ENCODE data around the gene ANKK1. TPM values are rescaled to one million over a fixed set of nuclear protein-coding genes. Genes with fewer than 3 reads are reported as not detected.

ANKK1 gene
- 0.20 and 0.60 TPM in 2 replicates for total RNA-seq

DNA sequence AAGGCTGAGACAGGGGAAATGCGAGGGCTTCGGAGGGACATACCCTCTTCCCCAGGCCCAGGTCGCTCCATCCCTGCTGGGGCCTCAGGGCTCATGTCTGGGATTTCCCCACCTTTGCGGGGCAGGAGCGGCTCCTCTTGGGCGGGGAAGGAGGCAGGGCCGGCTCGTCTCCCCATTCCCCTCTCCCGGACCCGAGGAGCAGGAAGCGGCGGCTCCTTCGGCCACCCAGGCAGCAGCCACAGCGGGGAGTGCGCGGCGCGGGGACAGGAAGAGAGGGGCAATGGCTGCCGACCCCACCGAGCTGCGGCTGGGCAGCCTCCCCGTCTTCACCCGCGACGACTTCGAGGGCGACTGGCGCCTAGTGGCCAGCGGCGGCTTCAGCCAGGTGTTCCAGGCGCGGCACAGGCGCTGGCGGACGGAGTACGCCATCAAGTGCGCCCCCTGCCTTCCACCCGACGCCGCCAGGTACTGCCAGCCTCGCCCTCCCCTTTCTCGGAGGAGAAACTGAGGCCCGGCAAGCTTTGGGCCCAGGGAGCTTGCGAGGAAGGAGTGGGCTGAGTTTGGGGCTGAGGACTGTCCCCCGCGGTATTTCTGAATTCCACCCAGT, at the start of gene ANKK1:
TSS of gene ANKK1 (plus strand) at position 175 of the 607 bp plus-strand sequence. CDS start at position 281, 106 bp downstream.
- intact Hi-C loops (cut with micrococcal nuclease) = no loop called here
- Mint-ChIP-seq H3K27me3 (peaks cover 6% of the 10 kb centered on the region), H3K9me3 (no peaks in the 10 kb centered on the region), H3K4me1 (no peaks in the 10 kb centered on the region), H3K4me3 (no peak within 1 kb of the TSS), H3K27ac (no peak within 1 kb of the TSS), H3K36me3 (ENCODE audit: low read depth) (no peaks in the 10 kb centered on the region)
- ChIA-PET POLR2A (no interaction called here), CTCF (no interaction called here)
- DNase-seq = no peak
- TF ChIP-seq CTCF (IDR thresholded peaks at IDR 0.05) = no peak
- ATAC-seq (ENCODE audit: low read depth) = no peak

DNA sequence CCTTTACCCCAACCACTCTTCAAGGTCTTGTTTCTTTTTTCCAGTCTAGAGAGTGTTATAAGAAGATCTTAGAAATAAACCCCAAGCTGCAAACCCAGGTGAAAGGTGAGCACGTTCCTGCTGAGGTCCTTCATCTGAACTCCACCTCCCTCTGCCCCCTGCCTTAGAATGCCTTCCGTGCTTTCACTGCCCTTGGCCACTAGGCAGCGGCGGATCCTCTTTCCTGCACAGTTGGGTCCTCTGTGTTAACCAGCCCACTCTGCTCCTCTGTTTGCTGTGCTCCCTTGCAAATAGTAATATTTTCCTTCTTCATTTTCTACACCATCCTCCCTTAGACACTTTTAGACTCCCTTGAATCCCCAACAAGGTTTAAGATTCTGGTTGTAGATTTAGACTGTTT, 48.8 kb upstream of the ANKK1 start:
- no peak overlapping the region for H3K4me3 Mint-ChIP-seq
- ChIA-PET CTCF (no interaction called here), POLR2A (no interaction called here)
- intact Hi-C loops (cut with micrococcal nuclease) = no loop called here
- no peaks in the 10 kb centered on the region for H3K4me1 Mint-ChIP-seq
- H3K27me3 Mint-ChIP-seq = no peaks in the 10 kb centered on the region
- H3K27ac Mint-ChIP-seq = no peak overlapping the region
- TF ChIP-seq CTCF (IDR thresholded peaks at IDR 0.05) = no peak
- no peaks in the 10 kb centered on the region for H3K9me3 Mint-ChIP-seq
- DNase-seq = no peak
- ATAC-seq (ENCODE audit: low read depth) = no peak
- peaks cover 94% of the 10 kb centered on the region for H3K36me3 Mint-ChIP-seq (ENCODE audit: low read depth)

- Mint-ChIP-seq H3K36me3 (ENCODE audit: low read depth) (peaks cover 92% of the 10 kb centered on the region), H3K4me3 (no peak overlapping the region), H3K4me1 (no peaks in the 10 kb centered on the region), H3K9me3 (no peaks in the 10 kb centered on the region), H3K27ac (no peak overlapping the region), H3K27me3 (no peaks in the 10 kb centered on the region)
- intact Hi-C loops (cut with micrococcal nuclease) = no loop called here
- DNase-seq (no peak), ATAC-seq (ENCODE audit: low read depth) (no peak)
- CTCF ChIA-PET = no interaction called here
- POLR2A ChIA-PET = no interaction called here
- TF ChIP-seq CTCF (IDR thresholded peaks at IDR 0.05) = no peak
Measured at GRCh38 chr11:113339929-113340589, 47.5 kb upstream of the ANKK1 start.

DNA sequence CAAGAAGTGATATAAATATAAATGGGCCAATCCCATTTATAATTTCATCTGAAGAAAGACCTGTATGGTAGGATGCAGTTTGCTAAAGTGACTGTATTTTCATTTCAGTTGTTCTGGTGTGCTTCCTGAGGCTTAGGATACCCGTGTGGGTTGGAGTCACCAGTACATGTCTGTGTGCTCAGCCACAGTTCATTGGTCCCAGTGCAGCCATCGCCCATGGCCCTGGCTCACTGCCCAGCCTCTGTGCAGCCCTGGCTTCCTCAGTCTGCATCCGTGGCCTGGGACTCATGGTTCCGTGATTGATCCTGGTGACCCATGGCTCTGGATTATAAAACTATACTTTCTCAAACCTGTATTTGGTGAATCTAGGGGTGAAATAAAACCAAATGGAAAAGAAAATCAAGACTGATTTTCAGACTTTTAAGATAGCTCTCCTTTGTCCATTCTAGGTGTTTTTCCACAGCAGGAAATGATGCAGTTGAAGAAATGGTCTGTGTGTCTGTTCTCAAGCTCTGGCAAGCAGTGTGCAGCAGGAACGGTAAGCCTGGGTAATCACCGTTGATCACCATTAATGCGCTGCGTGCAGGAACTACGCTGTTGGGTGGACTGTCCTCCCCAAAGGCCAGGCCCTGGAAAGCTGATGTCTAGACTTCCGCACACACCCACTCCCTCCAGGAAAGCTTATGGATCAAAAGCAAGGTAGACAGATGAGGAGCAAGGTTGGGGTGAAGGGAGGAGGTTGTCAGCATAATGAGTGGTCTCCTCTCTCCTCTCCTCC, 46.0 kb upstream of the ANKK1 start:
- no peaks in the 10 kb centered on the region for H3K9me3 Mint-ChIP-seq
- POLR2A ChIA-PET = no interaction called here
- no peak overlapping the region for H3K4me3 Mint-ChIP-seq
- no peak for DNase-seq
- peaks cover 82% of the 10 kb centered on the region for H3K36me3 Mint-ChIP-seq (ENCODE audit: low read depth)
- CTCF ChIA-PET = no interaction called here
- intact Hi-C loops (cut with micrococcal nuclease) = no loop called here
- TF ChIP-seq CTCF (IDR thresholded peaks at IDR 0.05) = no peak
- no peaks in the 10 kb centered on the region for H3K27me3 Mint-ChIP-seq
- no peak for ATAC-seq (ENCODE audit: low read depth)
- H3K4me1 Mint-ChIP-seq = no peaks in the 10 kb centered on the region
- no peak overlapping the region for H3K27ac Mint-ChIP-seq

DNA sequence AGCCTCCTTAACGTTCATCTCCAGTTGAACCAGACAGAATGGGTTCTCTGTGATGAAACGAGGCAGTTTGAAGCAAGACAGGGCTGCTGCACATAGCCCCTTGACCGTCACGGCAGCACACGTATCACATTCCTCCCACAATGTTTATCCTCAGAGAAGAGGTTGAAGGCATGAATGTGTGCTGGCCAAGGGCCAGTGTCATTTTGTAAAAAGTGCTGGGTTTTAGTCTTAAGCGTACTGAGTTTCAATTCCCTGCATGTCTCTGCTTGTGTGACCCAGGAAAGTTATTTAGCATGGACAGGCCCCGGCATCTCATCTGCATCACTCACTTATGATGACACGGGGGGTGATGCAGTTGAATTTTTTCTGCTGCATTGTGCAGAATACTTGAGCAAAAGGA, 41.6 kb upstream of the ANKK1 start:
- DNase-seq (no peak), ATAC-seq (ENCODE audit: low read depth) (no peak)
- H3K4me1 Mint-ChIP-seq = no peaks in the 10 kb centered on the region
- peaks cover 75% of the 10 kb centered on the region for H3K36me3 Mint-ChIP-seq (ENCODE audit: low read depth)
- POLR2A ChIA-PET = no interaction called here
- H3K4me3 Mint-ChIP-seq = no peak overlapping the region
- intact Hi-C loops (cut with micrococcal nuclease) = no loop called here
- H3K9me3 Mint-ChIP-seq = no peaks in the 10 kb centered on the region
- TF ChIP-seq CTCF (IDR thresholded peaks at IDR 0.05) = no peak
- no peak overlapping the region for H3K27ac Mint-ChIP-seq
- H3K27me3 Mint-ChIP-seq = no peaks in the 10 kb centered on the region
- CTCF ChIA-PET = no interaction called here

All from activated B cell treated with CpG ODN at 0.5 μM for 24 hours (primary cell).